GM18520 (cell line): Measurements from ENCODE around the gene TSSK1B.
"Not testable (repeated sequence)": the region's sequence is repeated elsewhere in the genome, so short reads cannot be mapped to it uniquely, and the experiment has no call there.

Experiments
- ATAC-seq: cut with Tn5 transposase; IDR thresholded peaks from one replicate; pipeline ENCODE4 v1.9.1; 2021; ENCODE audit not compliant: unreplicated experiment

The TSSK1B gene

GRCh38 chr5:113434889-113435288 is at the start of gene TSSK1B:
Gene TSSK1B, minus strand, starts transcription at chr5:113434989. Its CDS starts 150 bp downstream, at chr5:113434839.
- ATAC-seq = no peak

- no peak for ATAC-seq
These were observed 45.5 kb upstream of the TSSK1B start for GRCh38 chr5:113480243-113480642.

GRCh38 chr5:113478691-113479090 is 43.9 kb upstream of the TSSK1B start:
- no peak for ATAC-seq

- no peak for ATAC-seq
These were observed 39.4 kb upstream of the TSSK1B start for GRCh38 chr5:113474100-113474728.

- no peak for ATAC-seq
These were observed 28.2 kb upstream of the TSSK1B start for GRCh38 chr5:113463032-113463431.

- ATAC-seq = not testable (repeated sequence)
These were observed 22.3 kb upstream of the TSSK1B start for GRCh38 chr5:113457106-113457505.

- no peak for ATAC-seq
These were observed 18.2 kb upstream of the TSSK1B start for GRCh38 chr5:113452941-113453340.

GRCh38 chr5:113451797-113452196 is 17.0 kb upstream of the TSSK1B start:
- ATAC-seq = no peak

- ATAC-seq = no peak
These were observed 16.1 kb upstream of the TSSK1B start for GRCh38 chr5:113450929-113451328.

GRCh38 chr5:113450462-113450861 is 15.7 kb upstream of the TSSK1B start:
- no peak for ATAC-seq

- ATAC-seq = no peak
These were observed 13.5 kb upstream of the TSSK1B start for GRCh38 chr5:113448252-113448651.

- ATAC-seq = no peak
These were observed 12.8 kb upstream of the TSSK1B start for GRCh38 chr5:113447498-113448050.

GRCh38 chr5:113446358-113446927 is 11.7 kb upstream of the TSSK1B start:
- no peak for ATAC-seq

- no peak for ATAC-seq
These were observed 2.3 kb upstream of the TSSK1B start for GRCh38 chr5:113437111-113437510.

- no peak for ATAC-seq
These were observed 786 bp upstream of the TSSK1B start for GRCh38 chr5:113435575-113435974.

GRCh38 chr5:113433862-113434612 is 752 bp downstream of the TSSK1B start:
- ATAC-seq = no peak

GRCh38 chr5:113433071-113433470 is 1.7 kb downstream of the TSSK1B start:
- no peak for ATAC-seq

GRCh38 chr5:113427871-113428574 is 6.8 kb downstream of the TSSK1B start:
- ATAC-seq = no peak

GRCh38 chr5:113425909-113426308 is 8.9 kb downstream of the TSSK1B start:
- ATAC-seq = no peak

GRCh38 chr5:113421693-113422092 is 13.1 kb downstream of the TSSK1B start:
- ATAC-seq = no peak

- no peak for ATAC-seq
These were observed 29.3 kb downstream of the TSSK1B start for GRCh38 chr5:113405530-113405929.
